Measurements from ENCODE around the gene ATP1A2. TPM values are rescaled to one million over a fixed set of nuclear protein-coding genes. Genes with fewer than 3 reads are reported as not detected.

The ATP1A2 gene
- total and polyA plus RNA-seq, 4 donors = 1.1 to 7.9 (median 3.1) TPM

- H3K27ac ChIP-seq (ENCODE audit: low read depth in 1 of 2, low read length in 1 of 2) = no peak overlapping the region
- DNase-seq (no peak), ATAC-seq (ENCODE audit: insufficient read depth, low FRiP score) (no peak)
- no peaks in the 10 kb centered on the region for H3K36me3 ChIP-seq (ENCODE audit: control insufficient read depth in 4 of 4, insufficient read depth in 4 of 4, low read length in 4 of 4)
- no peak overlapping the region for H3K9ac ChIP-seq (ENCODE audit: insufficient read depth in 1 of 2, low read length in 2 of 2)
- no peaks in the 10 kb centered on the region for H3K27me3 ChIP-seq (ENCODE audit: control insufficient read depth in 3 of 3, insufficient read depth in 3 of 3, low read length in 2 of 3)
- 91 to 93% methylated on average over 3 of the region's 3 CpGs for WGBS, 2 donors
- H3K9me3 ChIP-seq (ENCODE audit: control insufficient read depth in 4 of 4, insufficient read depth in 3 of 4, low read length in 3 of 4) = peaks cover 0 to 2% (median 0%) of the 10 kb centered on the region in 4 donors
- no peak overlapping the region for H3K4me3 ChIP-seq
- TF ChIP-seq CTCF (IDR thresholded peaks at IDR 0.05; ENCODE audit: control extremely low read depth, extremely low read depth) = no peak
- peaks cover 0 to 4% (median 0%) of the 10 kb centered on the region in 5 donors for H3K4me1 ChIP-seq (ENCODE audit: control insufficient read depth in 5 of 5, insufficient read depth in 5 of 5, low read length in 5 of 5)
Observed at GRCh38 chr1:160148121-160148520, 32.6 kb downstream of the ATP1A2 start.

- H3K4me1 ChIP-seq (ENCODE audit: control insufficient read depth in 5 of 5, insufficient read depth in 5 of 5, low read length in 5 of 5) = peaks cover 0 to 4% (median 0%) of the 10 kb centered on the region in 5 donors
- peaks cover 0 to 2% (median 0%) of the 10 kb centered on the region in 4 donors for H3K9me3 ChIP-seq (ENCODE audit: control insufficient read depth in 4 of 4, insufficient read depth in 3 of 4, low read length in 3 of 4)
- TF ChIP-seq CTCF (IDR thresholded peaks at IDR 0.05; ENCODE audit: control extremely low read depth, extremely low read depth) = no peak
- H3K36me3 ChIP-seq (ENCODE audit: control insufficient read depth in 4 of 4, insufficient read depth in 4 of 4, low read length in 4 of 4) = no peaks in the 10 kb centered on the region
- DNase-seq (no peak), ATAC-seq (ENCODE audit: insufficient read depth, low FRiP score) (no peak)
- no peak overlapping the region for H3K4me3 ChIP-seq
- no peak overlapping the region for H3K27ac ChIP-seq (ENCODE audit: low read depth in 1 of 2, low read length in 1 of 2)
- H3K9ac ChIP-seq (ENCODE audit: insufficient read depth in 1 of 2, low read length in 2 of 2) = no peak overlapping the region
- no peaks in the 10 kb centered on the region for H3K27me3 ChIP-seq (ENCODE audit: control insufficient read depth in 3 of 3, insufficient read depth in 3 of 3, low read length in 2 of 3)
Observed at GRCh38 chr1:160149233-160149632, 33.7 kb downstream of the ATP1A2 start.

GRCh38 chr1:160149716-160150115, 34.2 kb downstream of the ATP1A2 start:
- DNase-seq (no peak), ATAC-seq (ENCODE audit: insufficient read depth, low FRiP score) (no peak)
- H3K36me3 ChIP-seq (ENCODE audit: control insufficient read depth in 4 of 4, insufficient read depth in 4 of 4, low read length in 4 of 4) = no peaks in the 10 kb centered on the region
- no peak overlapping the region for H3K27ac ChIP-seq (ENCODE audit: low read depth in 1 of 2, low read length in 1 of 2)
- no peak overlapping the region for H3K9ac ChIP-seq (ENCODE audit: insufficient read depth in 1 of 2, low read length in 2 of 2)
- no peak for TF ChIP-seq CTCF (IDR thresholded peaks at IDR 0.05; ENCODE audit: control extremely low read depth, extremely low read depth)
- WGBS, 2 donors = 89 to 91% methylated on average over 2 of the region's 2 CpGs
- H3K4me3 ChIP-seq = no peak overlapping the region
- H3K4me1 ChIP-seq (ENCODE audit: control insufficient read depth in 5 of 5, insufficient read depth in 5 of 5, low read length in 5 of 5) = peaks cover 0 to 4% (median 0%) of the 10 kb centered on the region in 5 donors
- peaks cover 0 to 2% (median 0%) of the 10 kb centered on the region in 4 donors for H3K9me3 ChIP-seq (ENCODE audit: control insufficient read depth in 4 of 4, insufficient read depth in 3 of 4, low read length in 3 of 4)
- no peaks in the 10 kb centered on the region for H3K27me3 ChIP-seq (ENCODE audit: control insufficient read depth in 3 of 3, insufficient read depth in 3 of 3, low read length in 2 of 3)

GRCh38 chr1:160151303-160151702, 35.7 kb downstream of the ATP1A2 start, which contains the start of gene ATP1A4:
ATP1A4 (plus strand) TSS chr1:160151603; CDS start chr1:160152041, 438 bp downstream.
- ATAC-seq (ENCODE audit: insufficient read depth, low FRiP score) = no peak
- Histone ChIP-seq H3K36me3 (ENCODE audit: control insufficient read depth in 4 of 4, insufficient read depth in 4 of 4, low read length in 4 of 4) (no peaks in the 10 kb centered on the region), H3K27ac (ENCODE audit: low read depth in 1 of 2, low read length in 1 of 2) (no peak within 1 kb of the TSS), H3K4me3 (no peak within 1 kb of the TSS), H3K9me3 (ENCODE audit: control insufficient read depth in 4 of 4, insufficient read depth in 3 of 4, low read length in 3 of 4) (no peaks in the 10 kb centered on the region), H3K4me1 (ENCODE audit: control insufficient read depth in 5 of 5, insufficient read depth in 5 of 5, low read length in 5 of 5) (peaks cover 0 to 4% (median 0%) of the 10 kb centered on the region in 5 donors), H3K27me3 (ENCODE audit: control insufficient read depth in 3 of 3, insufficient read depth in 3 of 3, low read length in 2 of 3) (no peaks in the 10 kb centered on the region), H3K9ac (ENCODE audit: insufficient read depth in 1 of 2, low read length in 2 of 2) (no peak within 1 kb of the TSS)
- 88 to 90% methylated on average over 6 of the region's 6 CpGs for WGBS, 2 donors
- DNase-seq = no peak
- TF ChIP-seq CTCF (IDR thresholded peaks at IDR 0.05; ENCODE audit: control extremely low read depth, extremely low read depth) = no peak

All from lung (tissue), 12 donors.